Stimulated activated CD4-positive, alpha-beta T cell treated with anti-CD3 and anti-CD28 coated beads, Interleukin-4, amount 100 ng/mL, for 24 hours (primary cell): ENCODE data around the gene JMJD6.

ENCODE experiments used
- DNase-seq: peaks from one replicate; pipeline ENCODE4 v3.0.0-alpha.2; 2020

The JMJD6 gene

DNA sequence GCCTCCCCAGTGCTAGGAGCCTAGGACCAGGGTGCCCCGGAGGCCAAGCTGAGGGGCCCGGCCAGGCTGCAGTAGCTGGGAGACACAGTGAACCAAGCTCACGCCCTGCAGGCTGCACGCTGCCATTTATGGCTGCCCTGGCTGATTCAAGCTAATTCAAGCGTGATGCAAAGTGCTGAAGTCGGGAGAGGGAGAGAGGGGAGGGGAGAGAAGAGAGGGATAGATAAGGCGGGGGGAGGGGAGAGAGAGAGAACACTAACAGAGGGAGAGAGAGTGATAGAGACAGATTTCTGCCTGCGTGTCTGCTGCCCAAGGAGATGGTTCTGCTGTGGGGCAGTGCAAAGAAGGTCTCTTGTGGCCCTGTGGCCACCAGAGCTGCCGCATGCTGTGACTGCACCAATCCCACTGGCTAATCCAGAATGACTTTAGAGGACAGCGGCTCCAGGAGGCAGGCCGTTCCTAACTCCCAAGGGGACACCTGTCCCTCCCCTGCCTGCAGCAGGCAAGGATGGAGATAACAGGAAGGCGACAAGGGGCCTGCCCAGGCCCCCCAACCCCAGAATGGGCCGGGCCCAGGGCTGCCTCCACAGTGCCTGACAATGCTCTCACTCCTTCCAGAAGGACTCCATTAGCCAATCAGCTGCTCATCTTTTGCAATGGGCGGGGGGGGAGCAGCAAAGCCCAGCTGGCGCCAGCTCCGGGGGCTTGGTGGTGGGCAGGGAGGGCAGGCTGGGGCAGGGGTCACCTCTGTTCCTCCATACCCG lies 28.5 kb downstream of the JMJD6 start:
- DNase-seq: no peak

DNA sequence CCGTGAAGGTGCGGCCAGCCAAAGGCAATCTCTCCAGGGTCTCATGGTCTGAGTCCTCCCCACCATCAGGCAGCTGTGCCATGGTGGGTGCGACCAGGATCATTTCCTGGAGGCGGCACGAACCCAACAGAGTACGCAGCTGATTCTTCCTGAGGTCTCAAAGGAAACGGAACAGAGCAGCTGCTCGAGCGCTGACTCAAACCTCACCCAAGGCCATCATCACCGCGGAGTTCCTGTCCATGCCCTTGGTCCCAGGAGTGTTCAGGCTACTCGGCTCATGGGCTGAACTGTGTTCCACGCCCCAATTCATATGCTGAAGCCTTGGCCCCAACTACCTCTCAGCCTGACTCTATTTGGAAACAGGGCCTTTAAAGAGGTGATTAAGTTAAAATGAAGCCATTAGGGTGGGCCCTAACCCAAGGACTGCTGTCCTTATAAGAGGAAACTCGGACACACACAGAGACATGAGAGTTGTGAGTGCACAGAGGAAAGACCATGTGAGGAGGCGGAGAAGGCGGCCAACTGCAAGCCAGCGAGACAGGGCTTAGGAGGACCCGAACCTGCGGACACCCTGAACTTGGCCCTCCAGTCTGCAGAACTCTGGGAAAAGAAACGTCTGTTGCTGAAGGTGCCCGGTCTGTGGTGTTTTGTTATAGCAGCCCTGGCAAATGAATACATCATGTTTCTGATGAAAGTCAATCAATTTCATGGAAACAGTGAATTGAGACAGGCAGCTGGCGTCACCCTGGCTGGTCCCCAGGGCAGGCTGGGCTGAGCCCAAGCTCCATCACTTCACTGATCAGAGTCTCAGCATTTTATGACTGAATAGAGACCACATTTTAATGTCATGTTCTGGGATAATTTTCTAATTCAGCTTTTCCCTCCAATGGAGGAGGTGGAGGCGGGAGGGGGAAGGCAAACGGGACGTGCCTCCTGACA lies 29.4 kb downstream of the JMJD6 start:
- DNase-seq: no peak

DNA sequence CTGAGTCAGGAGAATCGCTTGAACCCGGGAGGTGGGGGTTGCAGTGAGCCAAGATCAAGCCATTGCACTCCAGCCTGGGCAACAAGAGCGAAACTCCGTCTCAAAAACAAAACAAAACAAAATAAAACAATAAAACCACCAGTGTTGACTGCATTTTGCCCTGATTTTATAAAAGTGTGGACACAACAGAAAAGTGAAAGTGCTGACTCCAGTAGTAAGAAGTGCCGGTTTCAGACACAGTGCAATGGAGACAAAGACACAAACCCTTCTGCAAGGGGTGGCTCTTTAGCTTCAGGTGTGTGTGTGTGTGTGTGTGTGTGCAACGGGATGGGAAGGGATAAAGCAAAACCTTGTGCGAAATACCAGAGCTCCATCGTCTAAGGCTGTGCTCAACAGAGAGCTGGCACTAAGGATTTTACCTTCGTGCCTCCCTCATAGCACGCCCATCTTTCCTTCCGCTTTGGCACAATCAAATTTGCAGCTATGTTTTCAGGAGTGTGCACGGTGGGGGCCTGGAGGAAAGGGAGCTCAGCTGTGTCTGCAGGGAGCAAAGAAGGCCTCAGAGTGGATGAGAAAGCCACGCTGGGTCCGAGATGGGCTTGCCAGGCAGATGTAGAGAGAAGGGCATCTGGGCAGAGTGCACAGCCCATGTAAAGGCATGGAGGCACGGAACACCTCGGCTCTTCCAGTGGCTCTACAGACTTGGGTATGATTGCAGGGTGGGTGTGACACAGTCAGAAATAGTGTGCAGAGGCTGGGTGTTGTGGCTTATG lies 31.2 kb downstream of the JMJD6 start:
- DNase-seq: no peak

DNA sequence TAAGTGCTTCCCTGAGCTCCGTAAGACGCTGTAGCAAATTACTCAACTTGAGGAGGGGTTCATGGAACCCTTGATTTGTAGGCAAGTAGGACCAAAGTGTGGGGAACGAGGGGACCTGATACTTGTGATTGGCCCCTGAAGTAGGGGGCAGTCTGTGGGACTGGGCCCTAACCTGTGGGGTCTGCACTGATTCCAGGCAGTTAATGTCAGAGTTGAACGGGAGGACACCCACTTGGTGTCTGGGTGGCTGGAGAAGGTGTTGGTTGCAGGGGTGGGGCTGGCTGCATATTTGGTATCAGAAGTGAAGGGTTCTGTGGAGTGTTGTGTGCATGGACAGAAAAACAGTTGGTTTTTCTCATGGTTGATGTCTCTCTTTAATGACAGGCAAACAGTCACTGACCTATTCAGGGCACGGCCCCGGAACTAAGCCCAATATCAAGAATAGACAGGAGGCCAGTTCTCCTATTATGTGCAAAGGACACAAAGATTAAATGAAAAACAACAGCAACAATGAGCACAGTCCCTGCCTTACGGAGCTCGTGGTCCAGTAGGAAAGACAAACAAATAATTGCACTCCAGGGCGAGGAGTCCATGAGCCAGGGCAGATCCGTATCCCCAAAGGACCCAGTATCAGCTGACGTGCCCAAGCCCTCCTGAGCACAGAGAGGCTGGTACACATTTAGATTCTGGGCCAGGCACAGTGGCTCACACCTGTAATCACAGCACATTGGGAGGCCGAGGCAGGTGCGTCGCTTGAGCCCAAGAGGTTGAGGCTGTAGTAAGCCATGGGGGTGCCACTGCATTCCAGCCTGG lies 34.8 kb downstream of the JMJD6 start:
- DNase-seq: no peak

DNA sequence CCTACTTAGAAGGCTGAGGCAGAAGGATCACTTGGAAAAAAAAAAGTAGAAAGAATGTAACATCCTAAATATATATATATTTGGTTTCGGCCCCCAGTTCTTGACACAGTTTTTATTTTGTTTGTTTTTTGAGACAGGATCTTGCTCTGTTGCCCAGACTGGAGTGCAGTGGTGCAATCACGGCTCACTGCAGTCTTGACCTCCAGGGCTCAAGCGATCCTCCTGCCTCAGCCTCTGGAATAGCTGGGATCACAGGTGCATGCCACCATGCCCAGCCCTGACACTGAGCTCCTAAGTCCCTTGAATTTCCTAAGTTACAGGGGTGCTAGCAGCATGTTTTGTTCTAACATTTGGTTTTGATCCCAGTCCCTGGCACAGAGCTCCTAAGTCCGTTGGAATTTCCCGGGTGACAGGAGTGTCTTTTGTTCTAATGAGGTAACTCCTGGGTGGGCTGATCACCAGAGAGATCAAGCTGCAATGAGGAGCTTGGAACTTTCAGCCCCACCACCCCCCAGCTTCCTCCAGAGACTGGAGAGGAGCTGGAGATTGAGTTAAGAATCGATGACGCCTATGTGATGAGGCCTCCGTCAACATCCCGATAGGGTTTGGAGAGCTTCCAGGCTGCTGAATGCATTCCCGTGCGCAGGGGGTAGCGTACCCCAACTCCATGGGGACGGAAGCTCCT lies 35.7 kb downstream of the JMJD6 start:
- DNase-seq: no peak

DNA sequence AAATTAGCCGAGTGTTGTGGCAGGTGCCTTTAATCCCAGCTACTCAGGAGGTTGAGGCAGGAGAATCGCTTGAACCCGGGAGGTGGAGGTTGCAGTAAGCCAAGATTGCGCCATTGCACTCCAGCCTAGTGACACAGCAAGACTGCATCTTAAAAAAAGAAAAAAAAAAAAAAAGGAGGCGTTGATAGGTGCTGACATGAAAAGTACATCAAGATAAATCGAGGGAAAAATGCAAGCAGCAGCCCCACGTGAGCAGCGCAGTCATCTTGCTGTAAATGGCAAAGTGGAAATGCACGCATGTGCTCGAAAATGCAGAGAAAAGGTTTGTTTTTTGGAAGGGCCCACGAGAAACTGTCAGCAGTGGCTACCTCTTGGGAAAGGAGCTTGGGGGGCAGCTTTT lies 36.5 kb downstream of the JMJD6 start:
- no peak for DNase-seq

DNA sequence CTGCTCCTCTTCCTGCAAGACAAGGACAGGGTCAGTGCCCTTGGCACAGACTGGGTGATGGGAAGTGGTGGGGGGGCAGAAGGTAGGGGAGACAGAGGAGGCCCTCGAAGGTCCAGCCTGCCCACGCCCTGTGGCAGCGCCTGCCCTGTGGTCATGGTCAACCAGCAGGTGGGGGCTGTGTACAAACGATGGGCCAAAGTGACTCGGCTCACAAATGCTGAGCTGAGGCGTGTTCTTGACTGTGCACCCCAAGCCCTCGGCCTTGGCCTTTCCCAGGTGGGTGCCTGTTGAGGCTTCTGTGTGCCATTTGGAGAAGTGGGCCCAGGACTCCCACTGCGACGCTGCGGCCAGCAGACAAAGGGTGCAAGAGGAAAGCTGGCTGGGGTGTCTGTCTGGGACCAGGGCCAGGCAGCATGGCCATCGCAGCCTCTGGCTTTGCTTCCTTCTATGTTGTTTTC lies 38.2 kb downstream of the JMJD6 start:
- no peak for DNase-seq

DNA sequence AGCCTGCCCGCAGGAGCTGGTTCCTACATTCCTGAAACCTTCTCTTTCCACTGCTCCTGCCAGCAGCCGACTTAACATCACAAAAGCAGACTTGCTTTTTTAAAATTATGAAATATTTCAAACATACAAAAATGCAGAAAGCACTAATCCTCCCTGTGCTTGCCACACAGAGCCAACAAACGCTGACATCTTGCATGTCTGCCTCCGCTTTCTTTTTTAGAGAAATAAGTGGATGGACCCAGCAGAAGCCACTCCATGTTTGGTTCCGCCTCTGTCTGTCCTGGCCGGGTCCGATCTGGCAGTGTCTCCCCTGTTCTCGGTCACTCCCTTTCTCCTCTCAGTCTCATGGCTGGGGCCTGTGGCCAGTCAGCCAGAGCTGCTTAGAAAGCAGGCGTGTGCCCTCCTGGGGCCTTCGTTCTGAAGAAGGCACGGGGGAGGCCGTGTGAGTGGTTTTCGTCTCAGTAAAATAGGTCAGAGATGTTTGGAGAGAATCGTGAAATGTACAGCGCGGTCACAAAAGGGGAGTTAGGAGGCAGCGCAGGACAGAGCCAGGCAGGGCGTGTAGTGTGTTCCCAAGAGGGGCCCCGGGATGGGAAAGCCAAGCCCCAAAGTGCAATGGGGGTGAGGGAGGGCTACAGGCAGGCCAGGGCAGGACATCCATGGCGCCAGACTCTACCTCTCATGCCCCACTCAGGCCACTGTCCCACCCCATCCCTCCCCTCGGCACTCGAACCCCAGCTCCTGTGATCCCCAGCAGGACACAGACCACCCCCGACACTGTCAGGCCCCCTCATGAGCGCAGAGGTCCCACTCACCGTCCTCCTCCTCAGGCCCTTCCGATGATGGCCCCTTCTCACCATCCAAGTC lies 38.9 kb downstream of the JMJD6 start:
- no peak for DNase-seq

DNA sequence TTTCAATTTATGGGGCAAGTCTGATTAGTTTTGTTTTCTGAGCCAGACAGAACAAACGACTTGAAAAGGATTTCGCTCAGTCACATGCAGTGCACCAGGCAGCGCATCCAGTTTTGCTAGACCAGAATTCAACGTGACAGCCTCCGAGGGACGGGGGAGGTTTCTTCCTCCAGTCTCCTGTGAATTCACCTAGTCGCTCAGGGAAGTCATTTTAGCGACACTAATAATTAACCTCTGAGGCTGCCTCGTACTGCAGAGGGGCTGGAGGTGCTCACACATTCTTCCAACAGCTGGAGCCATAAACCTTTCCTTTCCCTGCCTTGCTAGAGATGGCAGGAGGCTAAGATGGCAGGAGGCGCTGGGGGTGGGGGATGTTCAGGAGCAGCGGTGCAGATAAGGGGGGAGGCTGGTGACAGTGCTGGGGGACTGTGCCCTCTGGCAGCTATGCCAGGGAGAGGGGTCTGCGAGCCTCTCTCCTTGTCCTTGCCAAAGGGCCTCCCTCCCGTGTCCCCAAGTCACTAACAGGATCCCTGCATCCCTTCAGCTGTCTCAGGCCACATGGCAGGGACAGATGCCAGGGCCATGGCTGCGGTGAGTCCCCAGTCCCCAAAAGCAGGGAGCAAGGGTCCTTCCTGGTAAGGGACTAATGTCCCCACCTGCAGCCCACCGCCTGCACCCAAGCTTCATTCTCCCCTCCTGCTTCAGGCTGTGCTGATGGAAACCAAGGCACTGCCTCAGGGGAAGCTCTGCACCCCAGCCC lies 39.7 kb downstream of the JMJD6 start:
- DNase-seq: no peak

DNA sequence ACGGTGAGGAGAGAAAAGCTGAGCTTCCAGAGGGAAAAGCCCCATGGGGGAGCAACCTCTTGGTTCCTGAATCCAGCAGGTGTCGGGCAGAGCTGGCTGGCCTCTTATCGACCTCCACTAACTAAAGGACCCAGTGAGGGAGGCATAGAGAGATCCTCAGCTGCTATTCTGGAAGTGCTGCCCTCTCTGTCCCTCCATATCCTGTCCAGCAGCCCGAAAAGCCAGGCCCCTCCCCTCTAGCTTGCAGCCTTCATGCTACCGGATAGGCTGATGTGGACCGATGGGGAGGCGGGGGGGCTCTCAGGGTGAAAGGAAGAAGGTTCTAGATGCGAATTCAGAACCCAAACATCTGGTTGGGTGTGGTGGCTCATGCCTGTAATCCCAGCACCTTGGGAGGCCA lies 40.6 kb downstream of the JMJD6 start:
- DNase-seq: no peak

DNA sequence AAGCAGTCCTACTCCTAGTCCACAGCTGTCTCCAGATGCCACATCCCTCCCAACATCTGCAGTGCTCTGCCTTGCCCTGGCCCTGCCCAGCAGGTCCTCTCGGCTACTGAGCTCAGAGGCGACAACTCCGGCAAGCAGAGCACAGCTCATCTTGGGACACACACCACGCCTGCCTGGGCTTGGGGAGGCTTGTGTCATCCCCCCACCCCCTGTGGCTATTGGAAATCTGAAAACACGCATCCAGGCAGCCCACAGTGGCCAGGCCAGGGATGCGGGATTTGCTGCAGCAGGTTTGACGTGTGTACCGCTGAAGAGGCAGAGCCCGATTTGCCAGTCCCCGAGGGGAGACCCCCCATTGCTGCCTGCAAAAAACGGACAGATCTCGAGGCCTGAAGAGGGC lies 41.0 kb downstream of the JMJD6 start:
- no peak for DNase-seq

DNA sequence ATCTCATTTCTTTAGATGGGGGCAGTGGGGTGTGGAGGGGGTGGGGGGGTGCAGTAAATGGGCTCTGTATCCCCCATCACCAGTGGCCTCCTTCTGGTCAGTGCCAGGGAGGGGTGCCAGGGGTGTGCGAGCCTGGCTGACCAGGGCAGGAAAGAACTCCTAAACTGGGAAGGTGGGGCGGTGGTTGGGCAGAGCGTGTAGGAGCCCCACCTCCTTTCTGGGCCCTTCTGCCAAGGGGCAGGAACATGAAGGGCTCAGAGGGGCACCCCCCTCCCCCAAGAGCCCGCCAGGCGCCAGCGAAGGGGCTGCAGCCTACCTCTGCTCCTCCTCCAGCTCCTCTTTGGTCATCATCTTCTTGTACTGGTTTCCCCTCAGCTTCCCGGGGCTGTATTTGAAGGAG lies 41.6 kb downstream of the JMJD6 start:
- DNase-seq: no peak

DNA sequence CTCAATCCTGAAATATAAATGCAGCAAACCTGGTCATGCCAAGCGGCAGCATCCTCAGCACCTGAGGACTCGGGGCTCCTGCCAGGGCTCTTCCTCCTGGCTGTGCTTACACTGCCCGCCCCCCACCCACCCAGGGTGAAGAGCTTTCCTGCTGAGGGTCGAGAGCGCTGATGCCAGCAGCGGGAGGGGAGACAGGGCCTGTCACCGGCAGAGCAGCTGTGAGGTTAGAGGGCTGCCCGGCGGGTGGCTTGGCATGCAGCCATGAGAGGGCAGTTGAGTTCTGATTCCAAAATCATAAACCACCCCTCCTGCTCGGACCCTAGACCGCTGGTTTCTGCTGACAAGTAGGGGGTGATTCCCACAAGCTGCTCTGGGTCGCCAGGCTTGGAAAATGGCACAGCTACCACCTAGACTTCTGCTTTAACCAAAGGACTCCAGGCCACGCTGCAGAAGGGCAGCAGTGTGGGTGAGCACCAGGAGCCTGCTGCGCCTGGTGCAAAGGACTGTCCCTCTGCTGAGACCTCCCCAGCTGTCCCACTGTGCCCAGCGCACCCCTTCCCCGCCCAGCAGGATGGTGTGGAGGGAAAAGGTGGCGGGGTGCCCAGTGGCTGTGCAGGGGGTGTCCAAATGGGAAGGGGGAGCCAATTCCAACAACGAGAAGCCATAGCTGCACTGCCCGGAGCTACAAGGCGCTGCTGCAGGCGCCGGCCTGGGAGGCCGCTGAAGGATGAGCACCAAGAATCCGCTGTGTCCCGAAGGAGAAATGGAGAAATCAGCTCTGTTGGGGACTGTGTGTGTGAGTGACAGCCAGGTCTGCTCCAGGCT lies 42.3 kb downstream of the JMJD6 start:
- no peak for DNase-seq

DNA sequence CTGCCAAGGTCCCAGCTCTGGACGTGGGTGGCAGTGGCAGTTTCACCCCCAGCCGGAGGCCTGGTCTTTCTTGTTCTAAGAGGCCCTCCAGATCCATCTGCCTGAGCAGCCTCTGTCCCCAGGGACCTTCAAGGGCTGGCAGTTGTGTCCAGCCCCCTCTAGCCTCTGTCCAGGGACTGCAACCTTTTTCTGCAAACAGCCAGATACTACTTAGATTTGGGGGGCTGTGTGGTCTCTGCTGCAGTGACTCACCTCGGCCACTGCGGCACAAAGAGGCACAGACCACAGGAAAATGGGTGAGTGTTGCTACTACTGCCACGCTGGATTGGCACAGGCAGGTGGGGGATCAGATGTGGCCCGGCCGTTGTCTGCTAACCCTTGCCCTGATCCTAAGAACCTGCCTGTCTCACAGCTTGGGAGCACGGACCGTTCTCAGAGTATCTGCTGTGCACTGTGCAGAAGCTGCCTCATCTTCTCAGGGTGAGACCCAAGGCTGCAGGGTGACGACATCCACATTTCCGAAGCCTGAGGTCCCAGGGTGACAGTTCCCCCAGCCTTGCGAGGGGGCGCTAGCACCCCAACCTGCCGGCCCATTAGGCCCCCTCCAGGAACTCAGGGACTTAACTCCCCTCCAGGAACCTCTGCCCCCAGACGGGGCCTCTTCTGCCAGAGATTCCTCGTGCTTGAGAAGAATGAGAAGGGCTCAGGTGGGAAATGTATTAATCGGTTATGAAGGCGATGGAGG lies 43.2 kb downstream of the JMJD6 start:
- DNase-seq: no peak

DNA sequence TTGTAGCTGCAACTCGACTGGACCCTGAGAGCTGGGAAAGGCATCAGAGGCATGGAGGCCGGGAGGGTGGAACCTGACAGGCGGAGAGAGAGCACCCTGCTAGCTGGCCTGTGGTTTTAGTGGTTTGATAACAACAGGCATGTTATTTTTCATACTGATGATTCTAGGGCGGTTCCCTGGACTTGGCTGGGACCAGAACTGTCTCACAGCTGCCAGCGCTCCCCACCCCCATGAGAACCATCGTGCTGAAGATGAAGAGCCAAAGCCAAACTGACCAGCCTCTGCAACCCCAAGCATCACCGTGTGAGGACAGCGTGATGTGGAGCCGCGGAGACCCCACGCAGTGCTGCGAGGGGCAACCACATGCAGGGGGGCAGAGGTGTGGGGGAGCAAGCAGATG lies 44.1 kb downstream of the JMJD6 start:
- DNase-seq: no peak

DNA sequence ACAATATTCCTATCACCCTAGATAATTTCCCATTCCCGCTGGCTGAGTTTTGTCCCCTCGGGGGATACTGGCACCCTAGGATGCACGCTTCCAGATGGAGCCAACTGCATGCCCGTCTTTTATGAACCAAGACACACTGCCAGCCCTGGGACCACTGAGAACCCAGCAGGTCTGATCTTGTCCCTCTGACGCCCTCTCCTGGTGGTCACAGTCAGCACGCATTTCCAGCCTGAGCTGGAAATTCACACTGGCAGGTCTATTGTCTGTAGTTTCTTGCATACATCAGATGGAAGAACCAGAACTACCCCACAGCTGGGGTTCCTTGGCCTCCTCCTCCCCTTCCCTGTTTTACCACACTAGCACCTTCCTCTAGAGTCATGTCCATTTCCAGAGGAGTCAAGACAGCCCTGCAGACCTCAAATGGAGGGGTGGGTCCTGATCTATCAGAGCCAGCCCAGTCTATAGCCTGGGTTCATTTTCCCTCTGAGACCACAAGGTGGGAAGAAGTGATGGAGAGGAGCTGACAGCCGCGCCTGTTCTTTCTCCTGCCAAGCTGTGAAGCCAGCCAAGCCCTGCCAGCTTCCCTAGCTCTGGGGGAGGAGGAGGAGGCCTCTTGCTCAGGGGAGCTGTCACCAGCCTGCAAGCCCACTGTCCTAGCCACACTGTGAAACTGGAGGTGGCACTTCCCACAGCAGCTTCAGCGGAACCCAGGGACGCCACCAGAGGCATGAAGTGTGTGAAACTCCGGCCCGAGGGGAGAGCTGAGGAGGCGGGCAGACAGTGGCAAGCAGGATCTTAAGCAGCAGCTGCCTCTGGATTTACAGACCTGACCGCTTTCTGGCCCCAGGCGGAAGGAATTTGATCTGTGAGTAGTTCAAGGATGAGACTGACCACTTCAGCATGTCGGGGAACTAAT lies 44.9 kb downstream of the JMJD6 start:
- peak; percentile 66 for DNase-seq

DNA sequence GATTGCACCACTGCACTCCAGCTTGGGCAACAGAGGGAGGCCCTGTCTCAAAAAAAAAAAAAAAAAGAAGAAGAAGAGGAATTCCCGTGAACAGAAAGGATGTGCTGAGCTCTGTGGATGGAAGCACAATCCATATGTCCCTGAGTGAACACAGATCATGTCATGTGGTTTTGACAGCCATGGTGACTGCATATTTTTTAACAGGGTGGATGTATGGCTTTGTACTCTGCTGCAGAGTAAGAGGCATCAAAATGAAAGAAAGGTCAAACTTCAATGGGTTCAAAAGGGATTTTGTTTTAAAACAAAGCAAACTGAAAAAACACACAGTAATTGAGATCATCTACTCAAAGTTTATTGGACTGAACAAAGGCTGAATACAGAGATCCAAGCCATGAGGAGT lies 47.2 kb downstream of the JMJD6 start:
- DNase-seq: no peak
